ENCODE data around the gene BCAR3.

BCAR3 gene

DNA sequence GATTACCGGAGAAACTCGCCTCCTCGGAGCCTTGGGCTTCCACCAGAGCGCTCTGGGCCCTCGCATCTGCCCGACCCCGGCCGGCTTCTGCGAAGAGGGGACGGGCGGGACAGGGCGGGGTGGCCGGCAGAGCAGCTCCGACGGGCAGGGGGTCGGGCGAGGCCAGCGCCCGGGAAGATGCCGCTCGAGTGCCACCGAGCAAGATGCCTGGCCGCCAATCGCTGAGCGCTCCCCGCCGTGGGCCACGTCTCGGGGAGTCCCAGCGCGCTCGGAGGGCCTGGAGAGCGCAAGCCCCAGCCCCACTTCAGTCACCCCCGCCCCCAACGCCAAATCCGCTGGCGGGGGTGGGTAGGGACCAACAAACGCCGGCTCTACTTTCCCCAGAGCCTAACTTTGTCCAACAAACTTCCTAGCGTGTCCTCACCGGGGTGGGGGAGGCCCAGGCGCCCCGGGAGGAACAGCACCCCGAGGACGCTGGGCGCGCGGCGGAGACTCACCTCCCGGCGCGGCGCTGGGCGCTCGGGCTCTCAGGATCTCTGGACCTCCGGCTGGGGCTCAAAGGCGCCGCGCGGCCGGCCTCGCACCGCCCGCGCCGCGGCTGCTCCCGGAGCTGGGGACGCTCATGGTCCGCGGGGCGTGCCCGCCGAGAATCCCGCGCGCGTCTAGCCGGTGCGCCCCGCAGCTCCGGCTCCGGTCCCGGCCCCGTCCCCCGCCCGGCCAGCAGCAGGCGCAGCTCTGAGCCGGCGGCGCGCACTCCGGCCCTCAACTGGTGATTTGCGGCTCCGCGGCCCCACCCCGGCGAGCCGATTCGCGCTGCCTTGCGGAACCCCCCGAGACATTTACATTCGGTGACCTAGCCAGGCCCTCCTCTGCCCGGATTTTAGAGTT, at the start of gene BCAR3:
BCAR3 (minus strand) TSS at position 737 of the 888 bp plus-strand sequence. CDS start 6,907 bp downstream, outside the sequence.
- DNase-seq, result peak; percentile 37

- DNase-seq, result no peak
These were observed 49.0 kb upstream of the BCAR3 start for GRCh38 chr1:93730621-93731020.

- no peak for DNase-seq
These were observed 48.3 kb upstream of the BCAR3 start for GRCh38 chr1:93729906-93730305.

GRCh38 chr1:93729502-93729901, 47.9 kb upstream of the BCAR3 start:
- no peak for DNase-seq

DNA sequence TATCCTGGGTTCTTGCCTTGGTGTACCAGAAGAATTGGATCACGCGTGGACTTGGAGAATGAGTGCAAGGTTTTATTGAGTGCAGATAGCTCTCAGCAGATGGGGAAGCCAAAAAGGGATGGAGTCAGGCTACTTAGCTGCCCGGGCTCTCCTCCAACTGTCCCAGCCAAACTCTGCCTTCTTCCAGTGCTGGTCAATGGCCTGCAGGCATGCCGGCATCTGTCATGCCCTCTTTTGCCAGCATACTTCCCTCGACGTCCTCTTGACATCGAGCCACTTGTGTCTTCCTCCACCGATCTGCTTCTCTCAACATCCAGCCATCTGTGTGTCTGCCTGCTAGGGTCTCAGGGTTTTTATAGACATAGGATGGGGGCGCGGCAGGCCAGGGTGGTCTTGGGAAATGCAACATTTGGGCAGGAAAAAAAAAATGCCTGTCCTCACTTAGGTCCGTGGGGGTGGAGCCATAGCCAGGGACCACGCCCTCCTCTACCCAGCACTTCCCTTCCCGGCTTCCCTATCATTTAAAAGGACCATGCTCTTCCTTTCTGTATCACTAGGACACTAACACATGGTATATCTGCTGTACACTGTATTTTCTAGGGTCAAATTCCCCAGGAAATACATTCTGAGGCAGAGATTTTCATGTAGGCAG, 47.0 kb upstream of the BCAR3 start:
- no peak for DNase-seq

DNA sequence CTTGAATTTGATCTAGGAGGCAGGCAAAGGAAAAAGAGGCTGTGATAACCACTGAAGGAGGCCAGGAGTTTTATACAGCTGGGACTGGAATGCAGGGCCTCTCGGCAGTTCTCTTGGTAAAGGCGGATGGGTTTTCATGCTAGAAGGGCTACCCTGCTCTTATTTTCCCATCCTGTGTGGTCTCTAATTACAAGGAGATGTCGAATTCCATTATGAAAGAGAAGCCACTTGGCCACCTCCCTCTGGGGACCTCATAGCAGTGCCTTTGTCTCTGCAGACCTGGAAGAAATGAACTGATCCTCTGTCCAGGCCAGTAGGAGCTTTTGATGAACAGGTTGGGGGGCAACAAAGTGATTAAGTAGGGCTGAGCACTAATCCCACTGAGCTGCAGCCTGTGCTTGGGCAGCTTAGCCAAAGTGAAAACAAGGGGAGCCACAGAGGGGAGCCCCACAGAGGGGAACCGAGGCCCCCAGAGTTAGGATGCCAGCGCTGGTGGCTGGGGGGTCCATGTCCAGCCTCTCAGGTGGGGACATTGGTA, 42.2 kb upstream of the BCAR3 start:
- DNase-seq, result no peak

GRCh38 chr1:93723110-93723509, 41.5 kb upstream of the BCAR3 start:
- no peak for DNase-seq

GRCh38 chr1:93722081-93723031, 40.7 kb upstream of the BCAR3 start:
- DNase-seq, result peak; percentile 13

DNA sequence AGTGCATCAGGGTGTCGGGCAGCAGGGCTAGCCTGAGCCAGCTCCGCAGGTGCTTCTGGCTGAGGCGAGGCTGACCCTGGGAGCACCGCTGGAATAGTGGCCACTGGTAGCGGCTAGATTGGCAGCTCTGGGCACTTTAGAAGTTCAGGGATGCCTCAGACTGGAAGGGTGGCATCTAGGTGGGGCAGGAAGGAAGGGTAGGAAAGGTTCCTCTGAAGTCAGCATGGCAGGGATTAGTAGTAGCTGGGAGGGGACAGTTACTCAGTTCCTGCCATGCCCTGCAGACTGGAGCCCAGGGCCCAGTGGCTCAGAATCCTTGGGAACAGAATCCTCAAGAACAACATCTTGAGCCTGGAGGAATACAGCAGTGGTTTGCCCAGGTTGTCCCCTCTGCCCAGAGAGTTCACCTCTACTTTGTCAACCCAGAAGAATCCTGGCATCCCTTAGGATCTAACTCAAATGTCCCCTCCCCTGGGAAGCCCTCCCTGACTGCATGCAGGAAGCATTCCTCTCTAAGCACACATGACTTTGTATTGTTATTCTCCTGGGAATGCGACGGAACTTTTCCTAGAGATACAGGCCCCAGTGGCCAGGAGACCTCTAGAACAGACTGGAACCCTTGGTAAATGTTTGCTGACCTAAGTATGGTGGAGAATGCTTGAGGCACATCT, 39.5 kb upstream of the BCAR3 start:
- no peak for DNase-seq

DNA sequence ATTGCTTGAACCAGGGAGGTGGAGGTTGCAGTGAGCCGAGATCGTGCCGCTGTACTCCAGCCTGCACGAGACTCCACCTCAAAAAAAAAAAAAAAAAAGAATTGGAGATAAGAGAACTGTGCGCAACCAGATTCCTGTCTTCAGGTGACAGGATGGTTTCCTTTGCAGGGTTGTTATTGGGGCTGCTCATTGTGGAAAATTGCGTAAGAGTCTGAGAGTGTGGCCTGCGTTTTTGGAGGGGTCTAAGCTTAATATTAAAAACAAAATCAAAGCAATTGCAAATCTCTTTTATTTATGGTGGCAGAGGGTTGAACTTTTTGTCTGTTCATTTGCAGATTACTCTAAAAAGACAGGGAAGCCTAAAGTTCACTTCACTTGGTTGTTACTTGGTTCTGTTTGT, 36.0 kb upstream of the BCAR3 start:
- DNase-seq, result no peak

DNA sequence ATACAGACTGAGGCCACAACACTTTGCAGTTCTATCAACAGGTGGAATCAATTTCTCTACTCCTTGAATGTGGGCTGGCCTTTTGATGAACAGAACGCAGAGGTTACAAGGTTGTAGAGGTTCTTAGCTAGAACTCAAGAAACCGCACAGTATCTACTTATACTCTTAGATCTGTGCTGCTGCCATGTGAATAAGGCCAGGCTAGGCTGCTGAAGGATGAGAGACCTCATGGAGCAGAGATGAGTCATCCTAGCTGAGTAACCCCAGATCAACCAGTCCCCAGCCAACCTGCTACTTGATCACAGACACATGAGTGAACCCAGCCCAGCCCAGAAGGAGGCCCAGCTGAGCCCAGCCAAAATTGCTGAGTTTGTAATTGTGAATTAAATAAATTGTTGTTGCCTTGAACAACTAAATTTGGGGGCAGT, 35.3 kb upstream of the BCAR3 start:
- no peak for DNase-seq

DNA sequence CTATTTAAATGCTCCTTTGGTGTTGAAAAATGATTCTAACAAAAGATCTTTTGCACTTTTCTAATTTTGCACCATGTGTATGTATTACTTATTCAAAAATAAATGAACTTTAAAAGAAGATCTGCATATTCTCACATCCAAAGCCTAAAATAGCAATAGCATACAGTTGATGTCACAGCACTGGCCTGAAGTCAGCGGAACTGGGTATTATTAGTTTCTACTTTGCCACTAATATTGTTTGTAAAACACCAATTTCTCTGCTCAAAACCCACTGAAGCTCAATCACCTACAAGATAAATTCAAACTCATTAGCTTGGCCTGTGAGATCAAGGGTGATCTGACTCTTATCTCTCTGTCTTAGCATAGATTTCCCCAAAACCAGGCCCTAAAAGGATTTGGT, 34.5 kb upstream of the BCAR3 start:
- no peak for DNase-seq

- peak; percentile 11 for DNase-seq
These were observed 34.0 kb upstream of the BCAR3 start for GRCh38 chr1:93715529-93716126.

GRCh38 chr1:93714356-93714755, 32.7 kb upstream of the BCAR3 start:
- no peak for DNase-seq

DNA sequence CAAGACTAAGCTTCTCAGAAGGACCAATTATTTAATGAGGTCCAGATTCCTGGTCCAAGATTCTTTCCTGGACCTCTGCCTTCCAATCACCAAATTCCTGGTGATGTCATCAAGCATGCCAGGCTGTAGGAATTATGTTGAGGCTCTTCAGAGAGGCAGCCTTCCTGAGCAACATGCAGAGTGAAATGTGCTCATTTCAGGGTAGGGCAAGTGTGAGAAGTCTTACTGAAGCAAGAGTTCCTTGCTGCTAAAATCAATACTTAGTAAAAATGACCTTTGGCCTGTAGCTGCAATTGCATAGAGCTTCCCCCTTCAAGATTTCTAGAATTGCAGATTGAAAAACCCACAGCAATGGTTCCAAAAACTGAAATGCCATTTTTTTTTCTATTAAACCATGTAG, 31.7 kb upstream of the BCAR3 start:
- DNase-seq, result no peak

GRCh38 chr1:93712741-93713140, 31.1 kb upstream of the BCAR3 start:
- DNase-seq, result no peak

GRCh38 chr1:93710499-93711453, 29.1 kb upstream of the BCAR3 start:
- DNase-seq, result no peak

DNA sequence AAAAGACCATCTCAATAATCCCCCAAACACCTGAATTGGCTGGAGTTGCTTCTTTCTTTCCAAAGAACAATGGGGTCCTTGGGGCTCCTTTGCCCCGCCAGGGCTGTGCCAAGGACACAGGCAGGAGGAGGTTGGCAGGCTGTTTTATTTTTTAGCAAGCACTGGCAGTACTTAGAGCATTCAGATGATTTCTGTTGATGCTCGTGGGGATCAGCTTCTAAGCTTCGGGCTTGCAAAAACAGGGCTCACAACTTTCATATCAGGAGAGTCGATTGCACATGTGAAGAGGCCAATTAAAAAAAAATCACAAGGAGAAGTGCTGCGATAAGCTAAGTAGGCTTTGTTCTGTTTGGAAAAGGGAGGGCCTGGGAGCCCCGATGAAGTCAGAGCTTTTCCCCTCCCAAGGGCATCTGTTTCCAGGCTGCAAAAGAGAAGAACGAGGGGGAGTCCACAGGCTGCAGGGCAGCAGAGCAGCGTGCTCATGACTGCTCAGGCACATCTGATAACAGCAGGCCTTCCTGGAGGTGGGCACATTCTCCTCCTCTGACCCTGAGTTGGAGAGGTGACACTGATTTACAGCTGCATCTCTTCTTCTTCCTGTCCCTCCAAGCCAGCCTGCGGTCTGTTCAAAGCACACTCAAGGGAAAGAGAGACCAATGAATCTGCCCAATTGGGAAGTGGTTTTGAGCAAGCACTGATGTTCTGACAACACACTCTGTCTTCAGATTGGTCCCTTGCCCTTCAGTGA, 27.3 kb upstream of the BCAR3 start:
- no peak for DNase-seq

- DNase-seq, result no peak
These were observed 26.3 kb upstream of the BCAR3 start for GRCh38 chr1:93707956-93708355.
